PC-9 (cell line): ENCODE data around the gene LRP8. TPM values are rescaled to one million over a fixed set of nuclear protein-coding genes. Genes with fewer than 3 reads are reported as not detected.

Source experiments
- BruUV-seq: library from RNA; stranded (reverse); fragments of 400-500 nt; replicated peaks from 2 replicates; lab custom pipeline; 2021; lab: Mats Ljungman, UMichigan
- CTCF ChIA-PET: fragments of 300-600 bp; sonication (Branson Sonifier 250); formaldehyde crosslinking; loops from one replicate; lab custom pipeline; 2022; ENCODE audit warnings: antibody characterized with exemption; lab: Charles Lee
- POLR2A ChIA-PET: fragments of 300-600 bp; sonication (Branson Sonifier 250); formaldehyde crosslinking; loops from one replicate; lab custom pipeline; 2022; ENCODE audit warnings: antibody characterized with exemption; ENCODE audit not compliant: unreplicated experiment; lab: Charles Lee
- DNase-seq, 2 experiments: peaks; one replicate each; pipeline versions ENCODE4 v3.0.0 to v3.0.0-alpha.2; 2015 to 2022; ENCODE audit warnings: mixed read lengths in 1 of 2
- H2AFZ ChIP-seq: fragments of 200-600 bp; sonication (generic); 2 replicates; pipeline ENCODE4 v1.8.1; 2017; ENCODE audit warnings: antibody characterized with exemption
- H3F3A ChIP-seq: fragments of 200-600 bp; sonication (generic); 2 replicates; pipeline ENCODE4 v1.8.1; 2017; ENCODE audit warnings: antibody characterized with exemption, mild to moderate bottlenecking, low read depth; ENCODE audit not compliant: insufficient read depth
- H3K27ac ChIP-seq: fragments of 200-600 bp; sonication (generic); 2 replicates; pipeline ENCODE4 v1.6.1; 2016; ENCODE audit warnings: mixed run types
- H3K27me3 ChIP-seq: fragments of 200-600 bp; sonication (generic); 2 replicates; pipeline ENCODE4 v1.6.1; 2016; ENCODE audit warnings: low read depth, mixed run types; ENCODE audit not compliant: insufficient read depth
- H3K36me3 ChIP-seq: fragments of 200-600 bp; sonication (generic); 2 replicates; pipeline ENCODE4 v1.6.1; 2016; ENCODE audit warnings: low read depth, mixed run types
- H3K4me1 ChIP-seq: fragments of 200-600 bp; sonication (generic); replicated peaks from 2 replicates; pipeline ENCODE4 v1.6.1; 2016; ENCODE audit warnings: mixed run types; ENCODE audit not compliant: insufficient read depth
- H3K4me2 ChIP-seq: fragments of 200-600 bp; sonication (generic); 2 replicates; pipeline ENCODE4 v1.6.1; 2017; ENCODE audit warnings: mixed run types
- H3K4me3 ChIP-seq: fragments of 200-600 bp; sonication (generic); 2 replicates; pipeline ENCODE4 v1.6.1; 2016; ENCODE audit warnings: mixed run types
- H3K79me2 ChIP-seq: fragments of 200-600 bp; sonication (generic); 2 replicates; pipeline ENCODE4 v1.6.1; 2017; ENCODE audit warnings: low read depth, mixed run types
- H3K9me2 ChIP-seq: fragments of 200-600 bp; sonication (generic); 2 replicates; pipeline ENCODE4 v1.8.1; 2017; ENCODE audit warnings: mild to moderate bottlenecking; ENCODE audit not compliant: insufficient read depth
- H3K9me3 ChIP-seq: fragments of 200-600 bp; sonication (generic); 2 replicates; pipeline ENCODE4 v1.8.1; 2016; ENCODE audit warnings: low read depth; ENCODE audit not compliant: insufficient read depth
- H4K20me1 ChIP-seq: fragments of 200-600 bp; sonication (generic); 2 replicates; pipeline ENCODE4 v1.8.1; 2017; ENCODE audit not compliant: insufficient read depth
- EZH2 ChIP-seq: fragments of 200-600 bp; sonication (generic); IDR thresholded peaks from 2 replicates; pipeline ENCODE4 v1.8.0; 2017; ENCODE audit warnings: antibody characterized with exemption, low read depth
- intact Hi-C: fragments of 100-400 bp; cut with micrococcal nuclease; formaldehyde crosslinking; loops from one replicate; pipeline ENCODE4 v1.10.0; 2022; ENCODE audit not compliant: unreplicated experiment
- total RNA-seq: library from RNA; stranded (reverse); gene quantifications from 2 replicates; pipeline ENCODE4 v1.2.3, GENCODE V29; 2021
- TF ChIP-seq, protein P1 (sequence below): fragments of 200-600 bp; sonication (generic); conservative IDR thresholded peaks from 2 replicates; pipeline ENCODE4 v1.6.1; 2017; ENCODE audit warnings: mixed run types, antibody characterized with exemption, mild to moderate bottlenecking, moderate library complexity

LRP8 gene
- total RNA-seq, 1 experiment from 2014 or later = 85.3 TPM

- peaks cover 7% of the 10 kb centered on the region; the same call in 1 of the 2 replicates for H3F3A ChIP-seq
- H3K9me3 ChIP-seq = no peaks in the 10 kb centered on the region
- ChIA-PET CTCF (interaction anchor here (1.5 kb wide), 1 partner anchor 9 kb away, joined by 6 read pairs; no protein-coding TSS in a partner anchor), POLR2A (interaction anchor here (0.7 kb wide), 1 partner anchor 1959 kb away, joined by 3 read pairs; no protein-coding TSS in a partner anchor)
- no peaks in the 10 kb centered on the region for H3K27me3 ChIP-seq
- peak overlapping the region; percentile 82 for H2AFZ ChIP-seq
- H3K36me3 ChIP-seq = peaks cover 5% of the 10 kb centered on the region; the same call in 1 of the 2 replicates
- H3K4me3 ChIP-seq = peak overlapping the region; percentile 74; the same call in 1 of the 2 replicates
- TF ChIP-seq, protein P1, sequence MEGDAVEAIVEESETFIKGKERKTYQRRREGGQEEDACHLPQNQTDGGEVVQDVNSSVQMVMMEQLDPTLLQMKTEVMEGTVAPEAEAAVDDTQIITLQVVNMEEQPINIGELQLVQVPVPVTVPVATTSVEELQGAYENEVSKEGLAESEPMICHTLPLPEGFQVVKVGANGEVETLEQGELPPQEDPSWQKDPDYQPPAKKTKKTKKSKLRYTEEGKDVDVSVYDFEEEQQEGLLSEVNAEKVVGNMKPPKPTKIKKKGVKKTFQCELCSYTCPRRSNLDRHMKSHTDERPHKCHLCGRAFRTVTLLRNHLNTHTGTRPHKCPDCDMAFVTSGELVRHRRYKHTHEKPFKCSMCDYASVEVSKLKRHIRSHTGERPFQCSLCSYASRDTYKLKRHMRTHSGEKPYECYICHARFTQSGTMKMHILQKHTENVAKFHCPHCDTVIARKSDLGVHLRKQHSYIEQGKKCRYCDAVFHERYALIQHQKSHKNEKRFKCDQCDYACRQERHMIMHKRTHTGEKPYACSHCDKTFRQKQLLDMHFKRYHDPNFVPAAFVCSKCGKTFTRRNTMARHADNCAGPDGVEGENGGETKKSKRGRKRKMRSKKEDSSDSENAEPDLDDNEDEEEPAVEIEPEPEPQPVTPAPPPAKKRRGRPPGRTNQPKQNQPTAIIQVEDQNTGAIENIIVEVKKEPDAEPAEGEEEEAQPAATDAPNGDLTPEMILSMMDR = no peak
- TF ChIP-seq EZH2 = no peak
- H3K27ac ChIP-seq = no peak overlapping the region
- DNase-seq = no peak
- intact Hi-C loops = loop anchor here (1.0 to 5.0 kb wide), 2 partner anchors 25 to 793 kb away; partner anchors contain the start of genes CZIB, ORC1 and PRPF38A
- BruUV-seq = no TSS peak
- no peaks in the 10 kb centered on the region for H3K9me2 ChIP-seq
- no peaks in the 10 kb centered on the region for H4K20me1 ChIP-seq
- H3K79me2 ChIP-seq = peaks cover 25% of the 10 kb centered on the region
- peaks cover 29% of the 10 kb centered on the region for H3K4me1 ChIP-seq
- peak overlapping the region; percentile 79 for H3K4me2 ChIP-seq
Measured at GRCh38 chr1:53195246-53196016, 132.4 kb downstream of the LRP8 start.

Other genes with a start within 250 kb of the LRP8 start
- not detected in 2 replicates for gene SLC1A7, start 185.4 kb downstream of the LRP8 start, total RNA-seq
- 32.2 and 35.7 TPM in 2 replicates for gene CPT2, start 131.2 kb downstream of the LRP8 start, total RNA-seq
- 50.3 and 51.1 TPM in 2 replicates for gene CZIB, start 107.4 kb downstream of the LRP8 start, total RNA-seq
- gene MAGOH, start 89.6 kb downstream of the LRP8 start, total RNA-seq = 48.0 and 75.7 TPM in 2 replicates
- not detected in 2 replicates for gene DMRTB1, start 131.3 kb upstream of the LRP8 start, total RNA-seq